Activated B cell treated with CpG ODN at 0.5 μM for 24 hours (primary cell): ENCODE results near the gene PTMS. TPM values are rescaled to one million over a fixed set of nuclear protein-coding genes. Genes with fewer than 3 reads are reported as not detected.

ENCODE experiments used
- ATAC-seq: fragments of 200-7000 bp; cut with Tn5 transposase; one replicate; pipeline ENCODE4 v1.10.0; 2021; ENCODE audit warnings: low read depth, mild to moderate bottlenecking, moderate library complexity
- CTCF ChIA-PET: fragments of 350-600 bp; sonication (Branson Sonifier 250); formaldehyde crosslinking; loops from one replicate; lab custom pipeline; 2021; ENCODE audit warnings: antibody characterized with exemption; lab: Charles Lee
- POLR2A ChIA-PET: fragments of 350-600 bp; sonication (Branson Sonifier 250); formaldehyde crosslinking; loops from one replicate; lab custom pipeline; 2021; ENCODE audit warnings: antibody characterized with exemption; lab: Charles Lee
- DNase-seq: peaks from one replicate; pipeline ENCODE4 v3.0.0; 2022
- H3K27ac Mint-ChIP-seq: one replicate; pipeline ENCODE4 v1.8.0; 2020; ENCODE audit warnings: mixed read lengths
- H3K27me3 Mint-ChIP-seq: one replicate; pipeline ENCODE4 v1.8.0; 2021; ENCODE audit warnings: mixed read lengths
- H3K36me3 Mint-ChIP-seq: one replicate; pipeline ENCODE4 v1.8.0; 2021; ENCODE audit warnings: low read depth, mixed read lengths
- H3K4me1 Mint-ChIP-seq: one replicate; pipeline ENCODE4 v1.8.0; 2021; ENCODE audit warnings: mixed read lengths
- H3K4me3 Mint-ChIP-seq: one replicate; pipeline ENCODE4 v1.8.0; 2020; ENCODE audit warnings: mild to moderate bottlenecking, mixed read lengths
- H3K9me3 Mint-ChIP-seq: one replicate; pipeline ENCODE4 v1.8.0; 2020; ENCODE audit warnings: mixed read lengths
- CTCF ChIP-seq: fragments of 200-600 bp; IDR thresholded peaks from one replicate; pipeline ENCODE4 v1.8.0; 2022; ENCODE audit warnings: antibody characterized with exemption, mild to moderate bottlenecking
- intact Hi-C: fragments of 100-400 bp; cut with micrococcal nuclease; formaldehyde crosslinking; loops from one replicate; pipeline ENCODE4 v1.15.1; 2024
- total RNA-seq: library from RNA; stranded (reverse); gene quantifications from 2 replicates; pipeline ENCODE4 v1.2.3, GENCODE V29; 2022

The PTMS gene
- total RNA-seq, 1 donor from 2014 or later = 4.8 TPM

GRCh38 chr12:6807170-6807569 is 41.0 kb downstream of the PTMS start:
- ATAC-seq (no peak), DNase-seq (no peak)
- H3K27ac Mint-ChIP-seq = no peak overlapping the region
- CTCF ChIA-PET = no interaction called here
- no peaks in the 10 kb centered on the region for H3K36me3 Mint-ChIP-seq
- no peak for TF ChIP-seq CTCF
- H3K27me3 Mint-ChIP-seq = peaks cover 2% of the 10 kb centered on the region
- intact Hi-C loops = no loop called here
- H3K4me3 Mint-ChIP-seq = no peak overlapping the region
- peaks cover 1% of the 10 kb centered on the region for H3K4me1 Mint-ChIP-seq
- POLR2A ChIA-PET = no interaction called here
- H3K9me3 Mint-ChIP-seq = no peaks in the 10 kb centered on the region

- no peak for TF ChIP-seq CTCF
- no peak overlapping the region for H3K4me3 Mint-ChIP-seq
- POLR2A ChIA-PET = interaction anchor here (0.7 kb wide), 1 partner anchor 12 kb away, joined by 3 read pairs; no protein-coding TSS in a partner anchor
- H3K27me3 Mint-ChIP-seq = peaks cover 1% of the 10 kb centered on the region
- CTCF ChIA-PET = no interaction called here
- DNase-seq = no peak
- no peaks in the 10 kb centered on the region for H3K36me3 Mint-ChIP-seq
- no peak overlapping the region for H3K27ac Mint-ChIP-seq
- no peak for ATAC-seq
- H3K9me3 Mint-ChIP-seq = no peaks in the 10 kb centered on the region
- intact Hi-C loops = no loop called here
- H3K4me1 Mint-ChIP-seq = peaks cover 12% of the 10 kb centered on the region
Measured at GRCh38 chr12:6809056-6809455, 42.9 kb downstream of the PTMS start.

GRCh38 chr12:6810758-6811157 is 44.6 kb downstream of the PTMS start:
- no peak for ATAC-seq
- ChIA-PET CTCF (interaction anchor here (1.2 kb wide), 1 partner anchor 44 kb away, joined by 3 read pairs; no protein-coding TSS in a partner anchor), POLR2A (no interaction called here)
- H3K36me3 Mint-ChIP-seq = no peaks in the 10 kb centered on the region
- H3K4me1 Mint-ChIP-seq = peaks cover 12% of the 10 kb centered on the region
- no peaks in the 10 kb centered on the region for H3K27me3 Mint-ChIP-seq
- no peak overlapping the region for H3K4me3 Mint-ChIP-seq
- intact Hi-C loops = no loop called here
- no peaks in the 10 kb centered on the region for H3K9me3 Mint-ChIP-seq
- TF ChIP-seq CTCF = no peak
- DNase-seq = no peak
- no peak overlapping the region for H3K27ac Mint-ChIP-seq

- Mint-ChIP-seq H3K27me3 (no peaks in the 10 kb centered on the region), H3K36me3 (no peaks in the 10 kb centered on the region), H3K4me3 (no peak overlapping the region), H3K27ac (no peak overlapping the region), H3K9me3 (no peaks in the 10 kb centered on the region), H3K4me1 (peaks cover 12% of the 10 kb centered on the region)
- intact Hi-C loops = no loop called here
- DNase-seq (no peak), ATAC-seq (no peak)
- no peak for TF ChIP-seq CTCF
- POLR2A ChIA-PET = interaction anchor here (0.6 to 0.7 kb wide), 3 partner anchors 13 to 214 kb away, joined by 4 to 11 read pairs (median 5); no protein-coding TSS in a partner anchor
- CTCF ChIA-PET = no interaction called here
Measured at GRCh38 chr12:6813363-6813762, 47.2 kb downstream of the PTMS start.

DNA sequence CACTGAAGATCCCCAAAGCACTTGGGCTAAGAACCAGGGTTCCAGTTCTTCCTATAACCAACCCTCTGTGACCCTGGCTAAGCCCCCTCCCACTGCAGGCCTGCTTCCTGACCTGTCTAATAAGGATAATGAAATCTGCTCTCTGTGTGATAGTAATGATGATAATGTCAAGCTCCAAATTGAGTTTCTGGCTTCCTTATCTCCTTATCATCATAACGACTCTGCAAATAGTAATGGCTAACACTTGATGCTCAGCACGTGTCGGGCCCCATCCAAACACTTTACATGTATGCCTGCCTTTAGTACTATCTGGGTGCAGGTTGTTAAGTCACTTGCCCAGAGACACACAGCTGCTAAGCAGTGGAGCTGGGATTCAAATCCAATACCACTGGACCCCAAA is 50.4 kb downstream of the PTMS start:
- Mint-ChIP-seq H3K9me3 (no peaks in the 10 kb centered on the region), H3K36me3 (no peaks in the 10 kb centered on the region), H3K4me3 (no peak overlapping the region), H3K27ac (no peak overlapping the region), H3K4me1 (peaks cover 19% of the 10 kb centered on the region), H3K27me3 (peaks cover 12% of the 10 kb centered on the region)
- DNase-seq = no peak
- ChIA-PET CTCF (no interaction called here), POLR2A (no interaction called here)
- no peak for ATAC-seq
- intact Hi-C loops = no loop called here
- TF ChIP-seq CTCF = no peak
